H1 (cell line): ENCODE data around the gene PDE1C.

Experiments
- BRCA1 ChIP-seq: IDR thresholded peaks from 2 replicates; pipeline ENCODE4 v1.6.1; 2012; ENCODE audit warnings: low read depth, low read length, improper control_type of control experiment
- CEBPB ChIP-seq: IDR thresholded peaks from 2 replicates; pipeline ENCODE4 v1.6.1; 2012; ENCODE audit warnings: low read depth, low read length
- EP300 ChIP-seq, 2 experiments: IDR thresholded peaks; 1 replicate in 1 of 2; 2 replicates in 1 of 2; pipeline ENCODE4 v1.6.1; 2011 to 2012; ENCODE audit warnings: low read depth in 2 of 2, low read length in 2 of 2, mild to moderate bottlenecking in 2 of 2, borderline replicate concordance in 1 of 2, inconsistent platforms in 1 of 2, moderate library complexity in 1 of 2
- EZH2 ChIP-seq: fragments of 200-600 bp; sonication (generic); IDR thresholded peaks from 2 replicates; pipeline ENCODE4 v1.7.1; 2012; ENCODE audit warnings: low read depth, mild to moderate bottlenecking, moderate library complexity, low read length, inconsistent platforms; ENCODE audit not compliant: severe bottlenecking
- HDAC6 ChIP-seq: IDR thresholded peaks from one replicate; pipeline ENCODE4 v1.7.1; 2012; ENCODE audit warnings: low read depth, mild to moderate bottlenecking, inconsistent platforms, low read length, moderate library complexity
- PHF8 ChIP-seq: fragments of 200-600 bp; sonication (generic); conservative IDR thresholded peaks from 2 replicates; pipeline ENCODE4 v1.7.1; 2012; ENCODE audit warnings: low read depth, mild to moderate bottlenecking, inconsistent platforms, low read length, moderate library complexity
- POLR2A ChIP-seq, 2 experiments: IDR thresholded peaks; 1 replicate in 1 of 2; 2 replicates in 1 of 2; pipeline ENCODE4 v1.6.1; 2011; ENCODE audit warnings: low read depth in 2 of 2, low read length in 2 of 2, mild to moderate bottlenecking in 2 of 2; ENCODE audit errors: control extremely low read depth in 1 of 2
- POLR2AphosphoS5 ChIP-seq: IDR thresholded peaks from 2 replicates; pipeline ENCODE4 v1.6.1; 2011; ENCODE audit warnings: low read depth, low read length
- RAD21 ChIP-seq, 2 experiments: IDR thresholded peaks in 1 of 2; conservative IDR thresholded peaks in 1 of 2; 2 replicates each; pipeline ENCODE4 v1.6.1; 2011; ENCODE audit warnings: low read depth in 2 of 2, low read length in 2 of 2, improper control_type of control experiment in 1 of 2, inconsistent platforms in 1 of 2, mild to moderate bottlenecking in 1 of 2, moderate library complexity in 1 of 2
- RNF2 ChIP-seq: fragments of 200-900, 300-1000 bp; sonication (generic); IDR thresholded peaks from 2 replicates; pipeline ENCODE4 v1.7.1; 2016; ENCODE audit warnings: borderline replicate concordance, low read depth, mild to moderate bottlenecking, antibody characterized with exemption, low read length; ENCODE audit not compliant: poor library complexity, severe bottlenecking; ENCODE audit errors: missing control alignments
- TAF1 ChIP-seq: IDR thresholded peaks from 2 replicates; pipeline ENCODE4 v1.6.1; 2011; ENCODE audit warnings: mild to moderate bottlenecking, low read depth, low read length
- TBP ChIP-seq: IDR thresholded peaks from 2 replicates; pipeline ENCODE4 v1.6.1; 2011; ENCODE audit warnings: low read depth, low read length, improper control_type of control experiment
- YY1 ChIP-seq: IDR thresholded peaks from 2 replicates; pipeline ENCODE4 v1.6.1; 2011; ENCODE audit warnings: low read depth, mild to moderate bottlenecking, low read length
- TF ChIP-seq, protein P1 (sequence below), 3 experiments: IDR thresholded peaks; 1 replicate in 2 of 3; 2 replicates in 1 of 3; pipeline versions ENCODE4 v1.5.1 to v1.6.1; 2011; ENCODE audit warnings: low read length in 3 of 3, mild to moderate bottlenecking in 3 of 3, inconsistent platforms in 2 of 3, low read depth in 1 of 3, moderate library complexity in 1 of 3; ENCODE audit not compliant: insufficient read depth in 1 of 3; ENCODE audit errors: control extremely low read depth in 1 of 3

DNA sequence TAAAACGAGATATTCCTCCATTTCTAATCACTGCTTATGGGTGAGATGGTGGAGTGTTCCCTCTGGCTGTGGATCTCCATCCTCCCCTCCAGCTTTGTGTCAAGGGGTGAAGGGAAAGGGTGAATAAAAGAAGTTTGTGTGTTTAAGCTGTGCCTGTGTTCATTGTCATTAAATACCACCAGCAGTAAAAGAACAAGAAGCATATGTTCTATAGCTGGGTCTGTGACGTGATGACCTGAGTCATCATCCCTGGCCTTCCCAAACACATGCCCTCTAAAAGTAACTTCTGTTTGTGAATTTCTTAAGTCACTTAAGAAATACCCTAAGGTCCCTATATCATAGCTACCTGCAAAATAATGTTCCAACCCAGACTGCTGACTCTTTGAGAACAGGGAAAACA is 278.3 kb downstream of the PDE1C start:
- TF ChIP-seq EZH2: no peak
- TF ChIP-seq TBP: no peak
- no peak for TF ChIP-seq POLR2A (IDR thresholded peaks at IDR 0.05; ENCODE audit: control extremely low read depth in 1 of 2, low read depth in 2 of 2, low read length in 2 of 2)
- TF ChIP-seq EP300 (IDR thresholded peaks at IDR 0.05; ENCODE audit: borderline replicate concordance in 1 of 2, low read depth in 2 of 2, low read length in 2 of 2): no peak
- TF ChIP-seq, protein P1, sequence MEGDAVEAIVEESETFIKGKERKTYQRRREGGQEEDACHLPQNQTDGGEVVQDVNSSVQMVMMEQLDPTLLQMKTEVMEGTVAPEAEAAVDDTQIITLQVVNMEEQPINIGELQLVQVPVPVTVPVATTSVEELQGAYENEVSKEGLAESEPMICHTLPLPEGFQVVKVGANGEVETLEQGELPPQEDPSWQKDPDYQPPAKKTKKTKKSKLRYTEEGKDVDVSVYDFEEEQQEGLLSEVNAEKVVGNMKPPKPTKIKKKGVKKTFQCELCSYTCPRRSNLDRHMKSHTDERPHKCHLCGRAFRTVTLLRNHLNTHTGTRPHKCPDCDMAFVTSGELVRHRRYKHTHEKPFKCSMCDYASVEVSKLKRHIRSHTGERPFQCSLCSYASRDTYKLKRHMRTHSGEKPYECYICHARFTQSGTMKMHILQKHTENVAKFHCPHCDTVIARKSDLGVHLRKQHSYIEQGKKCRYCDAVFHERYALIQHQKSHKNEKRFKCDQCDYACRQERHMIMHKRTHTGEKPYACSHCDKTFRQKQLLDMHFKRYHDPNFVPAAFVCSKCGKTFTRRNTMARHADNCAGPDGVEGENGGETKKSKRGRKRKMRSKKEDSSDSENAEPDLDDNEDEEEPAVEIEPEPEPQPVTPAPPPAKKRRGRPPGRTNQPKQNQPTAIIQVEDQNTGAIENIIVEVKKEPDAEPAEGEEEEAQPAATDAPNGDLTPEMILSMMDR (IDR thresholded peaks at IDR 0.05; ENCODE audit: control extremely low read depth in 1 of 3, insufficient read depth in 1 of 3, low read depth in 1 of 3, low read length in 3 of 3): no peak
- TF ChIP-seq YY1: no peak
- TF ChIP-seq HDAC6: no peak
- TF ChIP-seq RNF2: no peak
- TF ChIP-seq PHF8: no peak
- TF ChIP-seq TAF1: no peak
- no peak for TF ChIP-seq CEBPB
- TF ChIP-seq RAD21 (IDR thresholded peaks at IDR 0.05 in 1 of 2, conservative IDR thresholded peaks at IDR 0.05 in 1 of 2; ENCODE audit: low read depth in 2 of 2, low read length in 2 of 2): no peak
- TF ChIP-seq BRCA1: no peak
- TF ChIP-seq POLR2AphosphoS5: no peak
